HEK293T (cell line): ENCODE measurements around the gene BPIFB6.

Experiments
- ARNT ChIP-seq: fragments of 450-650 bp; IDR thresholded peaks from 2 replicates; pipeline ENCODE4 v1.6.1; 2017; ENCODE audit warnings: mild to moderate bottlenecking
- BHLHE40 ChIP-seq: fragments of 450-650 bp; IDR thresholded peaks from 2 replicates; pipeline ENCODE4 v1.6.1; 2016; ENCODE audit warnings: mild to moderate bottlenecking, moderate library complexity, borderline replicate concordance
- CTBP1 ChIP-seq: fragments of 450-650 bp; IDR thresholded peaks from 2 replicates; pipeline ENCODE4 v1.6.1; 2016; ENCODE audit warnings: borderline replicate concordance
- ELF4 ChIP-seq: fragments of 450-650 bp; IDR thresholded peaks from 2 replicates; pipeline ENCODE4 v1.6.1; 2017; ENCODE audit warnings: antibody characterized with exemption
- FOXA1 ChIP-seq: fragments of 450-650 bp; IDR thresholded peaks from 2 replicates; pipeline ENCODE4 v1.6.1; 2016; ENCODE audit warnings: mild to moderate bottlenecking
- FOXK2 ChIP-seq: fragments of 450-650 bp; IDR thresholded peaks from 2 replicates; pipeline ENCODE4 v1.6.1; 2016; ENCODE audit warnings: mild to moderate bottlenecking
- FOXM1 ChIP-seq: fragments of 450-650 bp; IDR thresholded peaks from 2 replicates; pipeline ENCODE4 v1.6.1; 2017; ENCODE audit warnings: mild to moderate bottlenecking, borderline replicate concordance
- HDGF ChIP-seq: fragments of 450-650 bp; IDR thresholded peaks from 2 replicates; pipeline ENCODE4 v1.6.1; 2017; ENCODE audit warnings: antibody characterized with exemption, borderline replicate concordance
- L3MBTL2 ChIP-seq: fragments of 450-650 bp; conservative IDR thresholded peaks from 2 replicates; pipeline ENCODE4 v1.6.1; 2016; ENCODE audit warnings: mild to moderate bottlenecking
- NFRKB ChIP-seq: fragments of 450-650 bp; IDR thresholded peaks from 2 replicates; pipeline ENCODE4 v1.6.1; 2016; ENCODE audit warnings: mild to moderate bottlenecking, moderate library complexity
- SP1 ChIP-seq: fragments of 450-650 bp; IDR thresholded peaks from 2 replicates; pipeline ENCODE4 v1.6.1; 2017
- TARDBP ChIP-seq: fragments of 450-650 bp; IDR thresholded peaks from 2 replicates; pipeline ENCODE4 v1.6.1; 2016
- ZNF384 ChIP-seq: fragments of 450-650 bp; IDR thresholded peaks from 2 replicates; pipeline ENCODE4 v1.6.1; 2016
- TF ChIP-seq, protein P1 (sequence below): fragments of 450-650 bp; IDR thresholded peaks from 2 replicates; pipeline ENCODE4 v1.6.1; 2016

DNA sequence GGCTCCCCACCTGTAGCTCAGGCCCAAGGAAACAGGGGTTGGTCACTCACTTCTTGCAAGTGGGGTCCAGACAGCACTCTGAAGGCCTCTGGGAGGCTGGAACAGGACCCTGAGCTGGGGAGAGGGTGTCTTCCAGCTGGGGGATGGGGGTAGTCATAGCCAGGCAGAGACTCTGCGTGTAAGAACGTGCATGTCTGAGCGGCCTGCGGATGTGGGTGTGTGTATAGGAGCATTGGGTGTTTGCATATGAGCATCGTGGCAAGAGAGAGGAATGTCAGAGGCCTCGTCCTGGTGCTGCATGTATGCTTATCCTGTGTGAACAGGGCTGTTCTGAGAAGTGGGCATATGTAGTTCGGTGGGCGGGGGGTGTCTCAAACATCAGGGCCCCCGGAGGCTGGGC is 34.3 kb downstream of the BPIFB6 start:
- no peak for TF ChIP-seq L3MBTL2
- TF ChIP-seq ARNT, result no peak
- no peak for TF ChIP-seq FOXM1
- no peak for TF ChIP-seq FOXA1
- TF ChIP-seq TARDBP, result no peak
- no peak for TF ChIP-seq SP1
- no peak for TF ChIP-seq ELF4
- no peak for TF ChIP-seq ZNF384
- TF ChIP-seq CTBP1, result no peak
- TF ChIP-seq HDGF, result no peak
- no peak for TF ChIP-seq BHLHE40
- no peak for TF ChIP-seq NFRKB
- TF ChIP-seq FOXK2, result no peak
- TF ChIP-seq, protein P1, sequence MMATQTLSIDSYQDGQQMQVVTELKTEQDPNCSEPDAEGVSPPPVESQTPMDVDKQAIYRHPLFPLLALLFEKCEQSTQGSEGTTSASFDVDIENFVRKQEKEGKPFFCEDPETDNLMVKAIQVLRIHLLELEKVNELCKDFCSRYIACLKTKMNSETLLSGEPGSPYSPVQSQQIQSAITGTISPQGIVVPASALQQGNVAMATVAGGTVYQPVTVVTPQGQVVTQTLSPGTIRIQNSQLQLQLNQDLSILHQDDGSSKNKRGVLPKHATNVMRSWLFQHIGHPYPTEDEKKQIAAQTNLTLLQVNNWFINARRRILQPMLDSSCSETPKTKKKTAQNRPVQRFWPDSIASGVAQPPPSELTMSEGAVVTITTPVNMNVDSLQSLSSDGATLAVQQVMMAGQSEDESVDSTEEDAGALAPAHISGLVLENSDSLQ, result no peak
